GM13977 (cell line): ENCODE measurements around the gene CERK.

Experiments used
- DNase-seq: peaks from one replicate; pipeline ENCODE4 v3.0.0; 2012; ENCODE audit warnings: low spot score
- in situ Hi-C: fragments of 300-500 bp; cut with MboI; formaldehyde crosslinking; loops from one replicate; pipeline ENCODE4 v1.12.0; 2022; ENCODE audit warnings: low sequenced_read_pairs, low pct_unique_long_range_greater_than_20kb, mixed read lengths, inconsistent platforms; ENCODE audit not compliant: unreplicated experiment
- TF ChIP-seq, protein P1 (sequence below): IDR thresholded peaks from 2 replicates; pipeline ENCODE4 v1.5.1; 2012; ENCODE audit warnings: mild to moderate bottlenecking, control low read depth; ENCODE audit not compliant: insufficient read depth; ENCODE audit errors: extremely low read depth, missing control alignments

CERK gene

GRCh38 chr22:46672731-46673130 lies 65.3 kb downstream of the CERK start:
- in situ Hi-C loops = no loop called here
- no peak for DNase-seq
- TF ChIP-seq, protein P1, sequence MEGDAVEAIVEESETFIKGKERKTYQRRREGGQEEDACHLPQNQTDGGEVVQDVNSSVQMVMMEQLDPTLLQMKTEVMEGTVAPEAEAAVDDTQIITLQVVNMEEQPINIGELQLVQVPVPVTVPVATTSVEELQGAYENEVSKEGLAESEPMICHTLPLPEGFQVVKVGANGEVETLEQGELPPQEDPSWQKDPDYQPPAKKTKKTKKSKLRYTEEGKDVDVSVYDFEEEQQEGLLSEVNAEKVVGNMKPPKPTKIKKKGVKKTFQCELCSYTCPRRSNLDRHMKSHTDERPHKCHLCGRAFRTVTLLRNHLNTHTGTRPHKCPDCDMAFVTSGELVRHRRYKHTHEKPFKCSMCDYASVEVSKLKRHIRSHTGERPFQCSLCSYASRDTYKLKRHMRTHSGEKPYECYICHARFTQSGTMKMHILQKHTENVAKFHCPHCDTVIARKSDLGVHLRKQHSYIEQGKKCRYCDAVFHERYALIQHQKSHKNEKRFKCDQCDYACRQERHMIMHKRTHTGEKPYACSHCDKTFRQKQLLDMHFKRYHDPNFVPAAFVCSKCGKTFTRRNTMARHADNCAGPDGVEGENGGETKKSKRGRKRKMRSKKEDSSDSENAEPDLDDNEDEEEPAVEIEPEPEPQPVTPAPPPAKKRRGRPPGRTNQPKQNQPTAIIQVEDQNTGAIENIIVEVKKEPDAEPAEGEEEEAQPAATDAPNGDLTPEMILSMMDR = no peak

DNA sequence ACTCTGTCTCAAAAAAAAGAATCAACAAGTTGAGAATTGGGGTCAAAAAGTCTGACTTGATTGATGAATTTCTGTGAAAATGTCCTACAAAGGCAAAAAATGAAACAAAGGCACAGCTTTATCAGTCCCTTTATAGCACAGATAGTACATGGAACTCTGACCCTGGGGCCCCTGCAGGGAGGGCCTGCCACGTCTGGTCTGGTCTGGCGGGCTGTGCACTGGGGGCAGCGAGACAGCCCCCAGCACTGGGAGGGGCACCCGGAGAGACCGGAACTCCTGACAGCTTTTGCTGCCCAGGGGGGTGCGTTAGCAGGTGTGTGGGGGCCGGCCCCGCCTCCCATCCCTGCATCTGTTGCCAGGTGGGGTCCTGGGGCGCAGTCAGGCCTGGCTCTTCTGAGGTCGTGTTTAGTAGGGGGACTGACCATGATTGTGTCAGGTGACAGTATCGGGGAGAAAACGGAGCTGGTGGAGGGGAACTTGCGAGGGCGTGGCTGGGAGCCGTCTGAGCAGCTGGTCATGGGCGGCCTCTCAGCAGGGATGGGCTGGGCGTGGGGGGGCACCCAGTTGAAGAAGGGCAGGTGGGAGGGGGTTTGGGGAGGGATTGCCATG lies 66.1 kb downstream of the CERK start:
- in situ Hi-C loops = no loop called here
- no peak for DNase-seq
- TF ChIP-seq, protein P1 = no peak

GRCh38 chr22:46669201-46669600 lies 68.9 kb downstream of the CERK start:
- in situ Hi-C loops = no loop called here
- TF ChIP-seq, protein P1 = no peak
- DNase-seq = no peak

- no peak for DNase-seq
- in situ Hi-C loops = no loop called here
- TF ChIP-seq, protein P1 = no peak
Observed at GRCh38 chr22:46668116-46668515, 69.9 kb downstream of the CERK start.

GRCh38 chr22:46667245-46667623 lies 70.8 kb downstream of the CERK start:
- TF ChIP-seq, protein P1 = no peak
- in situ Hi-C loops = no loop called here
- no peak for DNase-seq

- TF ChIP-seq, protein P1 = no peak
- DNase-seq = no peak
- in situ Hi-C loops = no loop called here
Observed at GRCh38 chr22:46666577-46667244, 71.3 kb downstream of the CERK start.
